Karpas-422 (cell line): ENCODE measurements around the gene MMAB. TPM values are rescaled to one million over a fixed set of nuclear protein-coding genes. Genes with fewer than 3 reads are reported as not detected.

Source experiments
- DNase-seq: peaks from one replicate; pipeline ENCODE4 v3.0.0-alpha.2; 2015
- H2AFZ ChIP-seq: fragments of 200-600 bp; sonication (generic); 2 replicates; pipeline ENCODE4 v1.6.1; 2014; ENCODE audit warnings: antibody characterized with exemption, low read length, mixed read lengths
- H3K27ac ChIP-seq: fragments of 200-600 bp; sonication (generic); 2 replicates; pipeline ENCODE4 v1.5.1; 2014; ENCODE audit warnings: mild to moderate bottlenecking, low read length, moderate library complexity
- H3K27me3 ChIP-seq: fragments of 200-600 bp; sonication (generic); 2 replicates; pipeline ENCODE4 v1.6.1; 2014; ENCODE audit warnings: low read length, mixed read lengths
- H3K36me3 ChIP-seq: fragments of 200-600 bp; sonication (generic); 2 replicates; pipeline ENCODE4 v1.6.1; 2014; ENCODE audit warnings: low read length, mixed read lengths; ENCODE audit not compliant: insufficient read depth
- H3K4me1 ChIP-seq: fragments of 200-600 bp; sonication (generic); 2 replicates; pipeline ENCODE4 v1.6.1; 2014; ENCODE audit warnings: mild to moderate bottlenecking, low read length, mixed read lengths
- H3K4me2 ChIP-seq: fragments of 200-600 bp; sonication (generic); 2 replicates; pipeline ENCODE4 v1.6.1; 2014; ENCODE audit warnings: low read length, low read depth, mild to moderate bottlenecking; ENCODE audit not compliant: poor library complexity, severe bottlenecking
- H3K4me3 ChIP-seq: fragments of 200-600 bp; sonication (generic); 2 replicates; pipeline ENCODE4 v1.5.1; 2014; ENCODE audit warnings: mild to moderate bottlenecking, antibody characterized with exemption, low read length, mixed read lengths
- H3K79me2 ChIP-seq: fragments of 200-600 bp; sonication (generic); 2 replicates; pipeline ENCODE4 v1.6.1; 2014; ENCODE audit warnings: mild to moderate bottlenecking, low read length, mixed read lengths
- H3K9ac ChIP-seq: fragments of 200-600 bp; sonication (generic); 2 replicates; pipeline ENCODE4 v1.6.0; 2014; ENCODE audit warnings: low read length
- H3K9me2 ChIP-seq: fragments of 200-600 bp; sonication (generic), shearing (Covaris generic); replicated peaks from 2 replicates; pipeline ENCODE4 v1.6.0; 2014; ENCODE audit warnings: mild to moderate bottlenecking, low read length, moderate library complexity; ENCODE audit not compliant: insufficient read depth
- H3K9me3 ChIP-seq: fragments of 300-700, 200-600 bp; sonication (generic); 2 replicates; pipeline ENCODE4 v1.6.1; 2014; ENCODE audit warnings: low read length, mixed read lengths
- H4K20me1 ChIP-seq: fragments of 200-600 bp; sonication (generic); 2 replicates; pipeline ENCODE4 v1.6.1; 2014; ENCODE audit warnings: mild to moderate bottlenecking, antibody characterized with exemption, low read length, low read depth; ENCODE audit not compliant: insufficient read depth
- total RNA-seq: library from RNA; depleted of rRNA; stranded (reverse); fragments of >200 nt; shearing (Covaris generic); gene quantifications from 2 replicates; pipeline ENCODE4 v1.2.3, GENCODE V29; 2014; ENCODE audit warnings: low replicate concordance; rRNA removed

Gene MMAB
- 33.5 and 46.1 TPM in 2 replicates for total RNA-seq

GRCh38 chr12:109573029-109573913 is at the start of gene MMAB, which contains the start of gene MVK:
TSS of gene MMAB (minus strand) at chr12:109573504. CDS start at chr12:109573480, 24 bp downstream.
TSS of gene MVK (plus strand) at chr12:109573794. CDS start at chr12:109574823, 1,029 bp downstream.
- H3K9ac ChIP-seq: peak within 1 kb of the TSS; percentile 77
- peak within 1 kb of the TSS; percentile 73; the same call in 1 of the 2 replicates for H2AFZ ChIP-seq
- H3K36me3 ChIP-seq: peaks cover 18% of the 10 kb centered on the region
- DNase-seq: peak; percentile 100
- no peaks in the 10 kb centered on the region for H4K20me1 ChIP-seq
- peaks cover 27% of the 10 kb centered on the region for H3K4me1 ChIP-seq
- H3K9me3 ChIP-seq: no peaks in the 10 kb centered on the region
- H3K4me3 ChIP-seq: peak within 1 kb of the TSS; percentile 81
- H3K4me2 ChIP-seq: peak within 1 kb of the TSS; percentile 96
- H3K27me3 ChIP-seq: no peaks in the 10 kb centered on the region
- peak within 1 kb of the TSS; percentile 59 for H3K27ac ChIP-seq
- no peaks in the 10 kb centered on the region for H3K9me2 ChIP-seq
- H3K79me2 ChIP-seq: peaks cover 29% of the 10 kb centered on the region

DNA sequence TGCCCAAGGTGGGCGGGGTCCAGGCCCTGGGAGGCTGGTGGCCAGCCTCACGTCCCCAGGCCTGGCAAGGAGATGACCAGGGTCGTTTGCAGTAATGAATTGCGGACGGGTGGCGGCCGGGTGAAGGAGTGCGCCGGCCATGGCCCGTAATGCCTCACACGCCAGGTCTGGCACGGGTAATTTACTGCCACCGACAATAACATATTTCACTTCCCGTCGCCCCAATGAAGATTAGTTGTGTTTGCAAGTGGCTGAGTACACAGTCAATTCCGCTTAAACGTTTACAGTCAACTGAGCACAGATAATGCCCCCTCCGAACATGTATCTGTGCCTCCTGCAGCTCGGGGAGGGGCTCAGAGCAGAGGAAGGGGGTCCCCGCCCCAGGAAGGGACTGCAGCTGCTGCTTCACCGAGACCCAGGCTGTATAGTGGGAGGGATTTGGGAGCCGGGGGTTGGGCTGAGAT is 48.6 kb upstream of the MMAB start:
- no peak overlapping the region for H3K27ac ChIP-seq
- H3K4me1 ChIP-seq: no peaks in the 10 kb centered on the region
- no peak overlapping the region for H3K4me3 ChIP-seq
- no peak overlapping the region for H2AFZ ChIP-seq
- no peaks in the 10 kb centered on the region for H3K9me3 ChIP-seq
- no peaks in the 10 kb centered on the region for H4K20me1 ChIP-seq
- no peaks in the 10 kb centered on the region for H3K36me3 ChIP-seq
- no peak overlapping the region for H3K9ac ChIP-seq
- H3K27me3 ChIP-seq: no peaks in the 10 kb centered on the region
- no peaks in the 10 kb centered on the region for H3K9me2 ChIP-seq
- no peak overlapping the region for H3K4me2 ChIP-seq
- DNase-seq: no peak
- no peaks in the 10 kb centered on the region for H3K79me2 ChIP-seq

DNA sequence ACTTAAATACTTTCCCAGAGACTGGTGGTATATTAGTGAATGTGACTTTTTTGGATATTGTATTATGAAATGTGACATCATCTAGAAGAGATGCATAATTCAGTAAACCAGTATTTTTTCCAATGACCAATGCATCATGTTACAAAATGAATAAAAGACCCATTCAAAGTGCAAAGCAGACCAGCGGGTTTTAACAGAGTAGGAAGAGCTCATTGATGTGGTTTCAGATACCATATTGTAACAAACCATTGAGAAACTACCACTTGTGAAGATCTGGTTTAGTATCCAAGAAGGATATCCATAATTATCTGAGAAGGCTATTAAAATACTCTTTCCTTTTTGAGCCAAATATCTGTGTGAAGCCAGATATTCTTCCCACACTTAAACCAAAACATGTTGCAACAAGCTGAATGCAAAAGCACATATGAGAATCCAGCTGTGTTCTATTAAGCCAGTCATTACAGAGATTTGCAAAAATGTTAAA is 47.9 kb upstream of the MMAB start:
- no peaks in the 10 kb centered on the region for H3K36me3 ChIP-seq
- no peaks in the 10 kb centered on the region for H4K20me1 ChIP-seq
- H3K27ac ChIP-seq: no peak overlapping the region
- H3K9ac ChIP-seq: no peak overlapping the region
- no peaks in the 10 kb centered on the region for H3K4me1 ChIP-seq
- no peak overlapping the region for H2AFZ ChIP-seq
- no peak overlapping the region for H3K4me3 ChIP-seq
- no peak for DNase-seq
- no peaks in the 10 kb centered on the region for H3K79me2 ChIP-seq
- no peaks in the 10 kb centered on the region for H3K27me3 ChIP-seq
- no peaks in the 10 kb centered on the region for H3K9me3 ChIP-seq
- H3K9me2 ChIP-seq: no peaks in the 10 kb centered on the region
- no peak overlapping the region for H3K4me2 ChIP-seq

DNA sequence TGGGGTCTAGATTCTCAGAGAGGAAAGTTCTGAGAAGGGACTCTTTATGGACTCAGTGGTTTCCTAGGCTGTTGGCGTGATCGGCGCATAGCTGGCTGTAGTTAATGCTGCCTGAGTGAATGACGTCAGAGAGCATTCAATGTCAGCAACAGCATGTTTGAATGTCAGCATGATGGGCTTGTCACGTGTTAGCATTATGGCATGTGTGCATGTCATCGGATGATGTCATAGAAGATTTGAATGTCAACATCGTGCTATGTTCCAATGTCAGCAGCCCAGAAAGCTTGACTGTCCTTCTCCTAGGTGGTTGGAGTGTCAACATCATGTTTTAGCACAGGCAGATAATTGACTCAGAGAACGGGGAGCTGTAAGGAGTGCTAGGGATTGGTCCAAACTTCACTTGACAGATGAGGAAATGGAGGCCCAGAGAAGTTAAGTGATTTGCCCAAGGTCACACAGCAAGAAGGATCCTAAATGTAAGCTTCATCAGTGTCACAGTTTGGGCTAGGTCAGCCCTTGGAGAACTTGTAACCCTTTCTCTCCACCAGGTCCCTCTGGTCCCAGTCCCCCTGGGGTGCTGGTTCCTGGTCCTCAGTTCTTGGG is 45.8 kb upstream of the MMAB start:
- no peak for DNase-seq
- H2AFZ ChIP-seq: no peak overlapping the region
- no peaks in the 10 kb centered on the region for H3K27me3 ChIP-seq
- no peak overlapping the region for H3K9ac ChIP-seq
- no peaks in the 10 kb centered on the region for H3K4me1 ChIP-seq
- no peaks in the 10 kb centered on the region for H3K79me2 ChIP-seq
- no peak overlapping the region for H3K4me2 ChIP-seq
- no peaks in the 10 kb centered on the region for H3K9me2 ChIP-seq
- no peaks in the 10 kb centered on the region for H3K9me3 ChIP-seq
- no peaks in the 10 kb centered on the region for H3K36me3 ChIP-seq
- H3K4me3 ChIP-seq: no peak overlapping the region
- H4K20me1 ChIP-seq: no peaks in the 10 kb centered on the region
- no peak overlapping the region for H3K27ac ChIP-seq

DNA sequence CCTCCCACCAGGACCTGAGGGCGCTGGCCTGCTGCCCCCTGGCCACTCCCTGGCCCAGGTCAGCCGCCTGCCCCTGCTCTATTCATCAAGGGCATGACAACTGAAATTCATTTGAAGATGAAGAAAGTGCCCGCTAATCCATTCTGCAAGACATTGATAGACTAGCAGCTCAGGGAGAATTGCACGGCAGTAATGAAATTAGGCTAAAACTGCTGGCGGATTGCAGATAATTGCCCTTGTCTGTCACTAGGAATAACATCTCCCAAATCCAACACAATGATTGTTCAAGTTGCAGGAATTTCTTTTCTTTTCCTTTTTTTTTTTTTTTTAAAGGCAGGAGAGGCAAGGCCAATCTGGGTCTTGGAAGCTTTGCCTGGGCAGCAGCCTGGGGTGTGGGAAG is 44.8 kb upstream of the MMAB start:
- Histone ChIP-seq H3K4me2 (no peak overlapping the region), H3K27ac (no peak overlapping the region), H3K9me2 (no peaks in the 10 kb centered on the region), H3K9ac (no peak overlapping the region), H3K4me3 (no peak overlapping the region), H3K27me3 (no peaks in the 10 kb centered on the region), H3K9me3 (no peaks in the 10 kb centered on the region), H3K4me1 (no peaks in the 10 kb centered on the region), H4K20me1 (no peaks in the 10 kb centered on the region), H3K36me3 (no peaks in the 10 kb centered on the region), H2AFZ (no peak overlapping the region), H3K79me2 (no peaks in the 10 kb centered on the region)
- DNase-seq: no peak

- Histone ChIP-seq H3K27me3 (no peaks in the 10 kb centered on the region), H3K27ac (no peak overlapping the region), H3K4me1 (no peaks in the 10 kb centered on the region), H3K9me2 (no peaks in the 10 kb centered on the region), H3K4me2 (no peak overlapping the region), H3K4me3 (no peak overlapping the region), H3K36me3 (no peaks in the 10 kb centered on the region), H3K9ac (no peak overlapping the region), H3K9me3 (no peaks in the 10 kb centered on the region), H4K20me1 (no peaks in the 10 kb centered on the region), H3K79me2 (no peaks in the 10 kb centered on the region), H2AFZ (no peak overlapping the region)
- no peak for DNase-seq
These were observed 44.2 kb upstream of the MMAB start for GRCh38 chr12:109617491-109617890.

DNA sequence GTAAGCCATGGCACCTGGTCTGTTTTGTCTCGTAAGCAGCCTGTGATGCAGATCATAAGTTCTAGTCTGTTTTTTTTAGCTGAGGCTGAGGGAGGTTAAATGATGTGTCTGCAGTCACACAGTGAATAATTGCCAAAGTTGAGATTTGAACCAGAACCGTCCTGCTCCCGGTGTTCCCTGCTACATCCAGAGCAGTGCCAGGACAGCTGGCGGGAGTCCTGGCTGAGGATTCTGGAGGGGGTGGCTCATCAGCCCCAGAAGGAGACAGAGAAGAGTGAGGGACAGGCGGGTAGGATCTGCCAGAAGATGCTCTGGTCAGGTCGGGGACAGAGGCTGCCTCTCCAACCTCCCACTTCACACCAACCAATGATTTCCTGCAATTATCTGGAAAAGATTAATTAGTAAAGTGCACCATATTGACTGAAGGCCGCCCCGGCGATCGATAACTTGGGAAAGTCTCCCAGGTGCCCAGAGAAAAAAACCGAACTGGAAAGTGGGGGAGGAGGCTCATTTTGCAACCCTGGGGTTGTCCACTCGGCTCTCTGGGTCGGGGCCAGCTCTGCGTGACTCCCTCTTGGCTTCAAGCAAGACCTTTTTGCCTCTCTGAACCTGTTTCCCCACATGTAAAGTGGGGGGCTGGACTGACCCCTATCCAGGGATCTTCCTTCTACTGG is 42.4 kb upstream of the MMAB start:
- Histone ChIP-seq H3K4me1 (no peaks in the 10 kb centered on the region), H3K4me3 (no peak overlapping the region), H3K4me2 (no peak overlapping the region), H4K20me1 (no peaks in the 10 kb centered on the region), H3K27ac (no peak overlapping the region), H2AFZ (no peak overlapping the region), H3K79me2 (no peaks in the 10 kb centered on the region), H3K36me3 (no peaks in the 10 kb centered on the region), H3K9me3 (no peaks in the 10 kb centered on the region), H3K9ac (no peak overlapping the region), H3K27me3 (no peaks in the 10 kb centered on the region), H3K9me2 (no peaks in the 10 kb centered on the region)
- DNase-seq: no peak
